ENCODE data around the gene DHX30. TPM values are rescaled to one million over a fixed set of nuclear protein-coding genes. Genes with fewer than 3 reads are reported as not detected.

The DHX30 gene
- polyA plus RNA-seq, 1 of the 3 experiments (the other 2 are of a cell fraction): 86.3 TPM

- peaks cover 3% of the 10 kb centered on the region; the same call in 1 of the 2 replicates for H3K79me2 ChIP-seq (ENCODE audit: insufficient read depth)
- ChIA-PET CTCF (interaction anchor here (1.0 to 2.2 kb wide), 4 partner anchors 11 to 295 kb away, joined by 3 to 7 read pairs (median 4); no protein-coding TSS in a partner anchor), POLR2A (no interaction called here)
- H4K20me1 ChIP-seq (ENCODE audit: insufficient read depth): peaks cover 12% of the 10 kb centered on the region; the same call in 1 of the 2 replicates
- no peak overlapping the region for H2AFZ ChIP-seq (ENCODE audit: low read depth)
- H3K9me3 ChIP-seq: no peaks in the 10 kb centered on the region
- peaks cover 15% of the 10 kb centered on the region for H3F3A ChIP-seq (replicated peaks; ENCODE audit: insufficient read depth)
- DNase-seq: no peak
- WGBS (ENCODE audit: low lambda C conversion rate): 97% methylated on average over 19 of the region's 21 CpGs
- no peaks in the 10 kb centered on the region for H3K27me3 ChIP-seq (ENCODE audit: insufficient read depth)
- no peak overlapping the region for H3K27ac ChIP-seq (ENCODE audit: low read depth in 2 of 2, low read length in 1 of 2)
- H3K4me3 ChIP-seq (ENCODE audit: low read depth in 2 of 2, low read length in 1 of 2): no peak overlapping the region
- H3K36me3 ChIP-seq (replicated peaks in 1 of 2; ENCODE audit: control insufficient read depth in 1 of 2, insufficient read depth in 2 of 2, low read length in 1 of 2): peaks cover 44 to 50% of the 10 kb centered on the region in 2 experiments
- TF ChIP-seq CHD2 (IDR thresholded peaks at IDR 0.05; ENCODE audit: low read length, partially characterized antibody): no peak
- no peak for TF ChIP-seq IRF3 (IDR thresholded peaks at IDR 0.05; ENCODE audit: low read depth, low read length)
- no peak for TF ChIP-seq EZH2phosphoT487 (IDR thresholded peaks at IDR 0.05; ENCODE audit: borderline replicate concordance, low read depth)
- no peak for TF ChIP-seq TEAD4 (IDR thresholded peaks at IDR 0.05; ENCODE audit: borderline replicate concordance, insufficient read depth)
- no peak for TF ChIP-seq MEF2A (IDR thresholded peaks at IDR 0.05; ENCODE audit: borderline replicate concordance, low read depth)
- no peak for TF ChIP-seq MAX (IDR thresholded peaks at IDR 0.05; ENCODE audit: low read depth)
- TF ChIP-seq RCOR1 (IDR thresholded peaks at IDR 0.05; ENCODE audit: low read length): no peak
- TF ChIP-seq RFX5 (IDR thresholded peaks at IDR 0.05; ENCODE audit: low read length): no peak
- TF ChIP-seq FOSL2 (IDR thresholded peaks at IDR 0.05; ENCODE audit: borderline replicate concordance, low read depth): no peak
- no peak for TF ChIP-seq ELF1 (IDR thresholded peaks at IDR 0.05)
- TF ChIP-seq USF1 (IDR thresholded peaks at IDR 0.05; ENCODE audit: borderline replicate concordance, low read depth): no peak
- H3K4me2 ChIP-seq: no peak overlapping the region
- no peaks in the 10 kb centered on the region for H3K4me1 ChIP-seq (ENCODE audit: control insufficient read depth in 1 of 2, insufficient read depth in 2 of 2, low read depth in 1 of 2, low read length in 1 of 2)
- H3K9me2 ChIP-seq: no peaks in the 10 kb centered on the region
- H3K9ac ChIP-seq: no peak overlapping the region
Observed at GRCh38 chr3:47855461-47856383, 52.8 kb downstream of the DHX30 start.

- 98% methylated on average over 8 of the region's 11 CpGs for WGBS (ENCODE audit: low lambda C conversion rate)
- no peak overlapping the region for H2AFZ ChIP-seq (ENCODE audit: low read depth)
- H3K4me2 ChIP-seq: no peak overlapping the region
- H3K9ac ChIP-seq: no peak overlapping the region
- H3F3A ChIP-seq (replicated peaks; ENCODE audit: insufficient read depth): peaks cover 6% of the 10 kb centered on the region
- CTCF ChIA-PET: interaction anchor here (1.2 to 2.2 kb wide), 2 partner anchors 17 to 295 kb away, joined by 3 to 6 read pairs; no protein-coding TSS in a partner anchor
- POLR2A ChIA-PET: no interaction called here
- no peak overlapping the region for H3K27ac ChIP-seq (ENCODE audit: low read depth in 2 of 2, low read length in 1 of 2)
- peaks cover 40 to 41% of the 10 kb centered on the region in 2 experiments for H3K36me3 ChIP-seq (replicated peaks in 1 of 2; ENCODE audit: control insufficient read depth in 1 of 2, insufficient read depth in 2 of 2, low read length in 1 of 2)
- no peaks in the 10 kb centered on the region for H3K27me3 ChIP-seq (ENCODE audit: insufficient read depth)
- no peak overlapping the region for H3K4me3 ChIP-seq (ENCODE audit: low read depth in 2 of 2, low read length in 1 of 2)
- TF ChIP-seq RCOR1 (IDR thresholded peaks at IDR 0.05; ENCODE audit: low read length): no peak
- no peak for TF ChIP-seq EP300 (IDR thresholded peaks at IDR 0.05; ENCODE audit: borderline replicate concordance in 1 of 2, low read depth in 1 of 2, low read length in 1 of 2)
- no peak for TF ChIP-seq EZH2phosphoT487 (IDR thresholded peaks at IDR 0.05; ENCODE audit: borderline replicate concordance, low read depth)
- TF ChIP-seq RFX5 (IDR thresholded peaks at IDR 0.05; ENCODE audit: low read length): no peak
- TF ChIP-seq CHD2 (IDR thresholded peaks at IDR 0.05; ENCODE audit: low read length, partially characterized antibody): no peak
- no peak for TF ChIP-seq REST (IDR thresholded peaks at IDR 0.05; ENCODE audit: low read depth, low read length)
- TF ChIP-seq MAX (IDR thresholded peaks at IDR 0.05; ENCODE audit: low read depth): no peak
- peaks cover 3% of the 10 kb centered on the region; the same call in 1 of the 2 replicates for H3K79me2 ChIP-seq (ENCODE audit: insufficient read depth)
- H3K4me1 ChIP-seq (ENCODE audit: control insufficient read depth in 1 of 2, insufficient read depth in 2 of 2, low read depth in 1 of 2, low read length in 1 of 2): no peaks in the 10 kb centered on the region
- peaks cover 2% of the 10 kb centered on the region; the same call in 1 of the 2 replicates for H4K20me1 ChIP-seq (ENCODE audit: insufficient read depth)
- no peaks in the 10 kb centered on the region for H3K9me2 ChIP-seq
- DNase-seq: no peak
- no peaks in the 10 kb centered on the region for H3K9me3 ChIP-seq
Observed at GRCh38 chr3:47856669-47857068, 53.7 kb downstream of the DHX30 start.
